Stomach (tissue), 4 donors: ENCODE results near the gene ODC1.

Source experiments
- POLR2A ChIP-seq, 4 donors: fragments of 450-650 bp; IDR thresholded peaks; one replicate each; pipeline ENCODE4 v1.6.1; 2016; ENCODE audit warnings: antibody characterized with exemption in 4 of 4, control low read depth in 2 of 4, mild to moderate bottlenecking in 1 of 4, moderate library complexity in 1 of 4
- POLR2AphosphoS5 ChIP-seq, 3 donors: sonication (generic); formaldehyde crosslinking; IDR thresholded peaks; one replicate each; pipeline ENCODE4 v1.6.1; 2016; ENCODE audit warnings: antibody characterized with exemption in 3 of 3
- TF ChIP-seq, protein P1 (sequence below), 7 experiments: fragments of 450-650 bp in 4 of 7; fragments of 200-600 bp in 3 of 7; sonication (generic) in 3 of 7; IDR thresholded peaks; one replicate each; pipeline ENCODE4 v1.5.1; 2016 to 2019; ENCODE audit warnings: antibody characterized with exemption in 7 of 7, control low read depth in 2 of 7, mild to moderate bottlenecking in 1 of 7

DNA sequence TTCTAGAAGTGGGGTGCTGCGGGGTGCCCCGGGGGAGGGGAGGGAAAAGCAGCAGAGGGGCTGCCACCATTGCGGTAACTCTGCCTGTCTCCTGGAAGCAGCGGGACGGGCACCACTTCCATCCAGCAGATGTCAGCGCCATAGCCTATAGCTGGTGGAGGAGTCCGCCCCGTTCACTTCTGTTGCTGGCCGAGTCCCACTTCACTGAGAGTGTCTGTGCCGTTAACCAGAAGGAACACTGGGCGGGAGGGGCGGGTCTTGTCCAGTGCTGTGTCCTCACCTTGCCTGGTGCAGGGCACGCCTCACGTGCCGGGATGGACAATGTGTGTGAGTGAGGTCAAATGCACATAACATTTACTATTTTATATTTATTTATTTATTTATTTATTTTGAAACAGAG lies 19.3 kb upstream of the ODC1 start:
- TF ChIP-seq POLR2AphosphoS5 (IDR thresholded peaks at IDR 0.05) (no peak), POLR2A (IDR thresholded peaks at IDR 0.05) (no peak)
- TF ChIP-seq, protein P1, sequence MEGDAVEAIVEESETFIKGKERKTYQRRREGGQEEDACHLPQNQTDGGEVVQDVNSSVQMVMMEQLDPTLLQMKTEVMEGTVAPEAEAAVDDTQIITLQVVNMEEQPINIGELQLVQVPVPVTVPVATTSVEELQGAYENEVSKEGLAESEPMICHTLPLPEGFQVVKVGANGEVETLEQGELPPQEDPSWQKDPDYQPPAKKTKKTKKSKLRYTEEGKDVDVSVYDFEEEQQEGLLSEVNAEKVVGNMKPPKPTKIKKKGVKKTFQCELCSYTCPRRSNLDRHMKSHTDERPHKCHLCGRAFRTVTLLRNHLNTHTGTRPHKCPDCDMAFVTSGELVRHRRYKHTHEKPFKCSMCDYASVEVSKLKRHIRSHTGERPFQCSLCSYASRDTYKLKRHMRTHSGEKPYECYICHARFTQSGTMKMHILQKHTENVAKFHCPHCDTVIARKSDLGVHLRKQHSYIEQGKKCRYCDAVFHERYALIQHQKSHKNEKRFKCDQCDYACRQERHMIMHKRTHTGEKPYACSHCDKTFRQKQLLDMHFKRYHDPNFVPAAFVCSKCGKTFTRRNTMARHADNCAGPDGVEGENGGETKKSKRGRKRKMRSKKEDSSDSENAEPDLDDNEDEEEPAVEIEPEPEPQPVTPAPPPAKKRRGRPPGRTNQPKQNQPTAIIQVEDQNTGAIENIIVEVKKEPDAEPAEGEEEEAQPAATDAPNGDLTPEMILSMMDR (IDR thresholded peaks at IDR 0.05), result no peak
